ENCODE measurements around the gene HOMER3. TPM values are rescaled to one million over a fixed set of nuclear protein-coding genes. Genes with fewer than 3 reads are reported as not detected.

The HOMER3 gene
- total RNA-seq, 1 donor from 2014 or later = 50.6 TPM

- Mint-ChIP-seq H3K4me1 (ENCODE audit: low read depth) (peaks cover 5% of the 10 kb centered on the region), H3K36me3 (ENCODE audit: low read depth) (no peaks in the 10 kb centered on the region), H3K27me3 (ENCODE audit: low read depth) (no peaks in the 10 kb centered on the region), H3K4me3 (ENCODE audit: unreplicated experiment) (no peak overlapping the region), H3K9me3 (ENCODE audit: low read depth) (no peaks in the 10 kb centered on the region), H3K27ac (ENCODE audit: unreplicated experiment) (no peak overlapping the region)
- no peak for TF ChIP-seq CTCF (IDR thresholded peaks at IDR 0.05)
- DNase-seq (ENCODE audit: low spot score) = no peak
Observed at GRCh38 chr19:18975011-18975410, 34.0 kb upstream of the HOMER3 start.

- Mint-ChIP-seq H3K9me3 (ENCODE audit: low read depth) (peaks cover 3% of the 10 kb centered on the region), H3K4me1 (ENCODE audit: low read depth) (peaks cover 16% of the 10 kb centered on the region), H3K36me3 (ENCODE audit: low read depth) (no peaks in the 10 kb centered on the region), H3K27ac (ENCODE audit: unreplicated experiment) (no peak overlapping the region), H3K27me3 (ENCODE audit: low read depth) (no peaks in the 10 kb centered on the region), H3K4me3 (ENCODE audit: unreplicated experiment) (no peak overlapping the region)
- TF ChIP-seq CTCF (IDR thresholded peaks at IDR 0.05) = no peak
- no peak for DNase-seq (ENCODE audit: low spot score)
Observed at GRCh38 chr19:18972851-18973250, 31.8 kb upstream of the HOMER3 start.

- Mint-ChIP-seq H3K9me3 (ENCODE audit: low read depth) (peaks cover 3% of the 10 kb centered on the region), H3K4me1 (ENCODE audit: low read depth) (peaks cover 20% of the 10 kb centered on the region), H3K36me3 (ENCODE audit: low read depth) (no peaks in the 10 kb centered on the region), H3K27me3 (ENCODE audit: low read depth) (no peaks in the 10 kb centered on the region), H3K4me3 (ENCODE audit: unreplicated experiment) (no peak overlapping the region), H3K27ac (ENCODE audit: unreplicated experiment) (no peak overlapping the region)
- DNase-seq (ENCODE audit: low spot score) = no peak
- no peak for TF ChIP-seq CTCF (IDR thresholded peaks at IDR 0.05)
Observed at GRCh38 chr19:18972301-18972811, 31.3 kb upstream of the HOMER3 start.

GRCh38 chr19:18969931-18970659 lies 29.1 kb upstream of the HOMER3 start:
- DNase-seq (ENCODE audit: low spot score) = no peak
- H3K4me3 Mint-ChIP-seq (ENCODE audit: unreplicated experiment) = no peak overlapping the region
- H3K9me3 Mint-ChIP-seq (ENCODE audit: low read depth) = peaks cover 3% of the 10 kb centered on the region
- no peaks in the 10 kb centered on the region for H3K27me3 Mint-ChIP-seq (ENCODE audit: low read depth)
- no peaks in the 10 kb centered on the region for H3K36me3 Mint-ChIP-seq (ENCODE audit: low read depth)
- H3K27ac Mint-ChIP-seq (ENCODE audit: unreplicated experiment) = peak overlapping the region; percentile 79
- peaks cover 22% of the 10 kb centered on the region for H3K4me1 Mint-ChIP-seq (ENCODE audit: low read depth)
- no peak for TF ChIP-seq CTCF (IDR thresholded peaks at IDR 0.05)

GRCh38 chr19:18967358-18968146 lies 26.5 kb upstream of the HOMER3 start:
- Mint-ChIP-seq H3K27ac (ENCODE audit: unreplicated experiment) (peak overlapping the region; percentile 71), H3K36me3 (ENCODE audit: low read depth) (no peaks in the 10 kb centered on the region), H3K27me3 (ENCODE audit: low read depth) (peaks cover 7% of the 10 kb centered on the region), H3K9me3 (ENCODE audit: low read depth) (peaks cover 3% of the 10 kb centered on the region), H3K4me1 (ENCODE audit: low read depth) (peaks cover 22% of the 10 kb centered on the region), H3K4me3 (ENCODE audit: unreplicated experiment) (no peak overlapping the region)
- no peak for TF ChIP-seq CTCF (IDR thresholded peaks at IDR 0.05)
- DNase-seq (ENCODE audit: low spot score) = no peak
